K562 (cell line): ENCODE measurements around the gene MARK4. TPM values are rescaled to one million over a fixed set of nuclear protein-coding genes. Genes with fewer than 3 reads are reported as not detected.

Source experiments
- ATAC-seq: fragments of 200-7000 bp; cut with Tn5 transposase; 3 replicates; pipeline ENCODE4 v1.9.1; 2020; ENCODE audit warnings: moderate library complexity
- BruUV-seq: library from RNA; stranded (reverse); fragments of 400-500 nt; replicated peaks from 2 replicates; lab custom pipeline; 2021; lab: Mats Ljungman, UMichigan
- CTCF ChIA-PET: fragments of 300-600 bp; formaldehyde crosslinking; extraction: SDS; loops from one replicate; lab custom pipeline; 2021; ENCODE audit warnings: low intra/inter-chr PET ratio; lab: Yijun Ruan, JAX
- POLR2A ChIA-PET: fragments of 300-600, 350-650 bp; sonication (Branson Sonifier 250); formaldehyde crosslinking; extraction: SDS; loops from one replicate; lab custom pipeline; 2021; ENCODE audit warnings: antibody characterized with exemption, inconsistent platforms; lab: Yijun Ruan, JAX
- DNase-seq, 4 experiments: peaks; one replicate each; pipeline versions ENCODE4 v3.0.0 to v3.0.0-alpha.2; 2011 to 2018; ENCODE audit warnings: low spot score in 3 of 4, mixed read lengths in 3 of 4; ENCODE audit errors: extremely low read depth in 1 of 4
- FAIRE-seq: peaks from 2 replicates; lab custom pipeline; 2011; peaks lifted over from hg19 to GRCh38; lab: Jason Lieb, UNC
- H2AFZ ChIP-seq: 2 replicates; pipeline ENCODE4 v1.6.0; 2011; ENCODE audit warnings: low read depth, low read length, control low read depth, inconsistent platforms
- H3K27ac ChIP-seq: fragments of 200-600 bp; 3 replicates; pipeline ENCODE4 v1.8.0; 2011; ENCODE audit warnings: low read depth, mild to moderate bottlenecking, control low read depth, inconsistent platforms, low read length, moderate library complexity, mixed read lengths; ENCODE audit errors: extremely low read depth
- H3K27me3 ChIP-seq, 2 experiments: fragments of 300-600 bp in 1 of 2; 2 replicates in 1 of 2; 3 replicates in 1 of 2; pipeline versions ENCODE4 v1.6.0 to v1.8.0; 2011; ENCODE audit warnings: inconsistent platforms in 2 of 2, low read length in 2 of 2, mild to moderate bottlenecking in 1 of 2, mixed read lengths in 1 of 2, moderate library complexity in 1 of 2; ENCODE audit not compliant: control insufficient read depth in 2 of 2, insufficient read depth in 2 of 2
- H3K36me3 ChIP-seq: fragments of 300-600 bp; 3 replicates; pipeline ENCODE4 v1.8.0; 2011; ENCODE audit warnings: mild to moderate bottlenecking, low read length, inconsistent platforms; ENCODE audit not compliant: control insufficient read depth, insufficient read depth
- H3K4me1 ChIP-seq, 2 experiments: fragments of 200-600 bp in 1 of 2; replicated peaks in 1 of 2; 2 replicates in 1 of 2; 3 replicates in 1 of 2; pipeline versions ENCODE4 v1.5.1 to v1.8.0; 2011; ENCODE audit warnings: inconsistent platforms in 2 of 2, low read length in 2 of 2, mild to moderate bottlenecking in 1 of 2, mixed read lengths in 1 of 2, moderate library complexity in 1 of 2; ENCODE audit not compliant: control insufficient read depth in 2 of 2, insufficient read depth in 2 of 2
- H3K4me2 ChIP-seq: 2 replicates; pipeline ENCODE4 v1.6.1; 2011; ENCODE audit warnings: low read length, control low read depth, inconsistent platforms, mixed read lengths; ENCODE audit not compliant: insufficient read depth
- H3K4me3 ChIP-seq: fragments of 200-600 bp; sonication (generic), shearing (Covaris generic); 2 replicates; pipeline ENCODE4 v1.5.1; 2016; ENCODE audit warnings: control low read depth, inconsistent platforms
- H3K79me2 ChIP-seq: fragments of 200-600 bp; 3 replicates; pipeline ENCODE4 v1.8.0; 2011; ENCODE audit warnings: low read length, inconsistent platforms; ENCODE audit not compliant: control insufficient read depth, insufficient read depth
- H3K9ac ChIP-seq, 2 experiments: 2 replicates each; pipeline versions ENCODE4 v1.6.0 to v1.6.1; 2011; ENCODE audit warnings: low read depth in 2 of 2, low read length in 2 of 2, control low read depth in 1 of 2, inconsistent platforms in 1 of 2, mild to moderate bottlenecking in 1 of 2, mixed read lengths in 1 of 2; ENCODE audit not compliant: insufficient read depth in 1 of 2
- H3K9me1 ChIP-seq: one replicate; pipeline ENCODE4 v1.6.0; 2011; ENCODE audit warnings: inconsistent platforms, mild to moderate bottlenecking, low read length, moderate library complexity; ENCODE audit not compliant: control insufficient read depth, insufficient read depth
- H3K9me3 ChIP-seq: replicated peaks from 2 replicates; pipeline ENCODE4 v1.5.1; 2011; ENCODE audit warnings: low read depth, low read length, inconsistent platforms; ENCODE audit not compliant: control insufficient read depth, insufficient read depth
- H4K20me1 ChIP-seq: replicated peaks from 2 replicates; pipeline ENCODE4 v1.6.1; 2011; ENCODE audit warnings: low read length, inconsistent platforms, mixed read lengths; ENCODE audit not compliant: control insufficient read depth, insufficient read depth
- FOXP1 ChIP-seq: sonication (generic); formaldehyde crosslinking; IDR thresholded peaks from 2 replicates; pipeline ENCODE4 v1.8.0; 2022; ENCODE audit warnings: mild to moderate bottlenecking, missing genetic modification reagents
- POLR2G ChIP-seq: fragments of 200-400 bp; formaldehyde crosslinking; IDR thresholded peaks from 2 replicates; pipeline ENCODE4 v1.6.1; 2017; ENCODE audit warnings: low read depth, mild to moderate bottlenecking, antibody characterized with exemption, low read length, moderate library complexity
- WGBS: fragments of 100-300 bp; shearing (Covaris generic); methylation state at CpG from one replicate; pipeline ENCODE4 v1.1.6; 2016; ENCODE audit warnings: low coverage, mixed read lengths; ENCODE audit not compliant: insufficient coverage; ENCODE audit errors: missing lambda C conversion rate; 5-methylcytosine and 5-hydroxymethylcytosine counted together
- in situ Hi-C: fragments of 300-500 bp; cut with MboI; formaldehyde crosslinking; loops from 4 replicates; pipeline ENCODE4 v1.15.0; 2018; ENCODE audit warnings: inconsistent platforms, mixed read lengths
- intact Hi-C: fragments of 100-400 bp; cut with micrococcal nuclease; formaldehyde crosslinking; loops from 2 replicates; pipeline ENCODE4 v1.14.2; 2022
- polyA plus RNA-seq, 8 experiments: library from polyadenylated mRNA; depleted of rRNA in 4 of 8; stranded (reverse) in 5 of 8; unstranded in 3 of 8; fragments of >200 nt; fragmentation: Nextera tagmentation in 2 of 8; fragmentation: Illumina TruSeq in 1 of 8; extraction: Ambion mirVana in 2 of 8; extraction: Trizol in 1 of 8; gene quantifications; 2 replicates each; pipeline versions ENCODE4 v1.2.1 to v1.2.3, GENCODE V29; 2011 to 2014; ENCODE audit warnings: inconsistent platforms in 1 of 8, missing spikeins in 1 of 8
- total RNA-seq, 7 experiments: library from RNA; depleted of rRNA in 6 of 7; stranded (reverse); fragments of >200 nt in 6 of 7; fragmentation: Illumina TruSeq in 2 of 7; extraction: Trizol in 2 of 7; gene quantifications; 2 replicates each; pipeline versions ENCODE4 v1.2.1 to v1.2.3, GENCODE V29; 2011 to 2021; ENCODE audit warnings: low replicate concordance in 1 of 7
- TF ChIP-seq, protein P1 (sequence below), 2 experiments: fragments of 450-650 bp in 1 of 2; sonication (generic) in 1 of 2; formaldehyde crosslinking in 1 of 2; IDR thresholded peaks; 2 replicates each; pipeline versions ENCODE4 v1.7.1 to v1.9.0; 2016 to 2022; ENCODE audit warnings: inconsistent platforms in 1 of 2, mild to moderate bottlenecking in 1 of 2, missing genetic modification reagents in 1 of 2

MARK4 gene
- total and polyA plus RNA-seq, 9 of the 15 experiments (the other 6 are each of a cell fraction or from before 2014, with no cell fraction given) = 0.52 to 29.4 (median 8.6) TPM

DNA sequence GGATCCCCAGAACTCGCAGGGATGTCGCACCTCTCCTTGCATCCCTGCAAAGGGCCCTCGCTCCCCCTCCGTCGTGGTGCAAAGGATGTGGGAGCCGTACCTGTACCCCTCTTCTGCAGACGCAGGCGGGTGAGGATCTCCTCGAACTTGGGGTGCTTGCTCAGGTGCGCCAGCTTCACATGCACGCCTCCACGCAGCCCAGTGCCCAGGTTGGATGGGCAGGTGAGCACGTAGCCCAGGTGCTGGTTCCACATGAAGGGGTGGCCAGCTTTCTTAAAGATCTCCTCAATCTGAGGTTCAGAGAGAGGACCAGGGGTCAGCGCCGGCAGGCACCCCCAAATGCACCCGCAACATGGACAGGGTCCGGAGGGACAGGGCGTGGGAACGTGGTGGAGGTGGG lies 56.3 kb downstream of the MARK4 start:
- no peak for ATAC-seq
- CTCF ChIA-PET = no interaction called here

More for the DNA sequence above, 56.3 kb downstream of the MARK4 start:
- in situ Hi-C loops (no loop called here), intact Hi-C loops (no loop called here)
- Histone ChIP-seq H3K79me2 (no peaks in the 10 kb centered on the region), H3K9me1 (no peaks in the 10 kb centered on the region), H4K20me1 (no peaks in the 10 kb centered on the region), H2AFZ (no peak overlapping the region), H3K27me3 (no peaks in the 10 kb centered on the region), H3K4me1 (peaks cover 4 to 24% of the 10 kb centered on the region in 2 experiments; a peak in 4 of 5 replicates), H3K4me3 (no peak overlapping the region), H3K27ac (no peak overlapping the region)
- no peak for DNase-seq
- BruUV-seq = no TSS peak
- POLR2A ChIA-PET = interaction anchor here (1.4 kb wide), 1 partner anchor 14 kb away, joined by 3 read pairs; no protein-coding TSS in a partner anchor
- TF ChIP-seq POLR2G = peak; percentile 51; the same call in 1 of the 2 replicates
- TF ChIP-seq, protein P1, sequence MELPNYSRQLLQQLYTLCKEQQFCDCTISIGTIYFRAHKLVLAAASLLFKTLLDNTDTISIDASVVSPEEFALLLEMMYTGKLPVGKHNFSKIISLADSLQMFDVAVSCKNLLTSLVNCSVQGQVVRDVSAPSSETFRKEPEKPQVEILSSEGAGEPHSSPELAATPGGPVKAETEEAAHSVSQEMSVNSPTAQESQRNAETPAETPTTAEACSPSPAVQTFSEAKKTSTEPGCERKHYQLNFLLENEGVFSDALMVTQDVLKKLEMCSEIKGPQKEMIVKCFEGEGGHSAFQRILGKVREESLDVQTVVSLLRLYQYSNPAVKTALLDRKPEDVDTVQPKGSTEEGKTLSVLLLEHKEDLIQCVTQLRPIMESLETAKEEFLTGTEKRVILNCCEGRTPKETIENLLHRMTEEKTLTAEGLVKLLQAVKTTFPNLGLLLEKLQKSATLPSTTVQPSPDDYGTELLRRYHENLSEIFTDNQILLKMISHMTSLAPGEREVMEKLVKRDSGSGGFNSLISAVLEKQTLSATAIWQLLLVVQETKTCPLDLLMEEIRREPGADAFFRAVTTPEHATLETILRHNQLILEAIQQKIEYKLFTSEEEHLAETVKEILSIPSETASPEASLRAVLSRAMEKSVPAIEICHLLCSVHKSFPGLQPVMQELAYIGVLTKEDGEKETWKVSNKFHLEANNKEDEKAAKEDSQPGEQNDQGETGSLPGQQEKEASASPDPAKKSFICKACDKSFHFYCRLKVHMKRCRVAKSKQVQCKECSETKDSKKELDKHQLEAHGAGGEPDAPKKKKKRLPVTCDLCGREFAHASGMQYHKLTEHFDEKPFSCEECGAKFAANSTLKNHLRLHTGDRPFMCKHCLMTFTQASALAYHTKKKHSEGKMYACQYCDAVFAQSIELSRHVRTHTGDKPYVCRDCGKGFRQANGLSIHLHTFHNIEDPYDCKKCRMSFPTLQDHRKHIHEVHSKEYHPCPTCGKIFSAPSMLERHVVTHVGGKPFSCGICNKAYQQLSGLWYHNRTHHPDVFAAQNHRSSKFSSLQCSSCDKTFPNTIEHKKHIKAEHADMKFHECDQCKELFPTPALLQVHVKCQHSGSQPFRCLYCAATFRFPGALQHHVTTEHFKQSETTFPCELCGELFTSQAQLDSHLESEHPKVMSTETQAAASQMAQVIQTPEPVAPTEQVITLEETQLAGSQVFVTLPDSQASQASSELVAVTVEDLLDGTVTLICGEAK (IDR thresholded peaks at IDR 0.05) = no peak
- TF ChIP-seq, protein P1 (CRISPR knock-in tag; IDR thresholded peaks at IDR 0.05) = 0 out of 2 replicates have a peak, but pooled peaks have one; percentile 10
- no peak for TF ChIP-seq FOXP1 (CRISPR knock-in tag)
- TF ChIP-seq, all 486 proteins: peak for 2
- WGBS = 78% methylated on average over 19 of the region's 19 CpGs
- Histone ChIP-seq H3K4me2 (no peak overlapping the region), H3K36me3 (no peaks in the 10 kb centered on the region), H3K9me3 (0 out of 2 replicates have a peak, but pooled peaks cover 2% of the 10 kb centered on the region), H3K9ac (no peak overlapping the region; a peak in 1 of 4 replicates)
- no peak for FAIRE-seq
